Embryonic facial prominence (tissue), 1 donor: ENCODE data around the gene MMP24OS.

Source experiments
- DNase-seq: peaks from one replicate; pipeline ENCODE4 v3.0.0-alpha.2; 2016; ENCODE audit errors: extremely low spot score

MMP24OS gene

GRCh38 chr20:35251613-35251940 lies 26.3 kb downstream of the MMP24OS start:
- DNase-seq = no peak

- no peak for DNase-seq
These were observed 29.1 kb downstream of the MMP24OS start for GRCh38 chr20:35248641-35249475.

- no peak for DNase-seq
These were observed 31.2 kb downstream of the MMP24OS start for GRCh38 chr20:35246723-35247122.

GRCh38 chr20:35243986-35244385 lies 33.9 kb downstream of the MMP24OS start:
- no peak for DNase-seq

GRCh38 chr20:35243317-35243716 lies 34.6 kb downstream of the MMP24OS start:
- DNase-seq = no peak

- DNase-seq = no peak
These were observed 37.1 kb downstream of the MMP24OS start for GRCh38 chr20:35240811-35241293.

- no peak for DNase-seq
These were observed 37.7 kb downstream of the MMP24OS start for GRCh38 chr20:35240083-35240810.

- DNase-seq = no peak
These were observed 39.2 kb downstream of the MMP24OS start for GRCh38 chr20:35238735-35239134.

GRCh38 chr20:35238170-35238569 lies 39.8 kb downstream of the MMP24OS start:
- DNase-seq = no peak

GRCh38 chr20:35237486-35237885 lies 40.4 kb downstream of the MMP24OS start:
- DNase-seq = no peak

GRCh38 chr20:35235881-35236280 lies 42.0 kb downstream of the MMP24OS start:
- no peak for DNase-seq

- no peak for DNase-seq
These were observed 45.3 kb downstream of the MMP24OS start for GRCh38 chr20:35232575-35232974.

GRCh38 chr20:35226884-35227681 lies 50.8 kb downstream of the MMP24OS start:
- no peak for DNase-seq
